Activated naive CD8-positive, alpha-beta T cell (primary cell): ENCODE measurements around the gene GAD1.

Experiments
- H3K27ac Mint-ChIP-seq: one replicate; pipeline ENCODE4 v1.8.0; 2021; ENCODE audit warnings: mixed read lengths
- H3K27me3 Mint-ChIP-seq: one replicate; pipeline ENCODE4 v1.8.0; 2021; ENCODE audit warnings: mixed read lengths
- H3K36me3 Mint-ChIP-seq: one replicate; pipeline ENCODE4 v1.8.0; 2021; ENCODE audit warnings: mixed read lengths
- H3K4me1 Mint-ChIP-seq: one replicate; pipeline ENCODE4 v1.8.0; 2021; ENCODE audit warnings: low read depth, mixed read lengths
- H3K4me3 Mint-ChIP-seq: one replicate; pipeline ENCODE4 v1.8.0; 2021; ENCODE audit warnings: mild to moderate bottlenecking, mixed read lengths
- H3K9me3 Mint-ChIP-seq: one replicate; pipeline ENCODE4 v1.8.0; 2021; ENCODE audit warnings: low read depth, mixed read lengths

GAD1 gene

GRCh38 chr2:170822290-170823087 lies 5.8 kb downstream of the GAD1 start:
- no peak overlapping the region for H3K27ac Mint-ChIP-seq
- H3K9me3 Mint-ChIP-seq: no peaks in the 10 kb centered on the region
- peaks cover 41% of the 10 kb centered on the region for H3K4me1 Mint-ChIP-seq

GRCh38 chr2:170823088-170823897 lies 6.6 kb downstream of the GAD1 start:
- H3K27ac Mint-ChIP-seq: no peak overlapping the region
- peaks cover 48% of the 10 kb centered on the region for H3K27me3 Mint-ChIP-seq
- H3K36me3 Mint-ChIP-seq: no peaks in the 10 kb centered on the region
- no peaks in the 10 kb centered on the region for H3K9me3 Mint-ChIP-seq
- peak overlapping the region; percentile 83 for H3K4me3 Mint-ChIP-seq
- H3K4me1 Mint-ChIP-seq: peaks cover 38% of the 10 kb centered on the region

More at GRCh38 chr2:170822290-170823087, 5.8 kb downstream of the GAD1 start:
- Mint-ChIP-seq H3K4me3 (peak overlapping the region; percentile 83), H3K36me3 (no peaks in the 10 kb centered on the region), H3K27me3 (peaks cover 46% of the 10 kb centered on the region)

GRCh38 chr2:170823898-170824215 lies 7.2 kb downstream of the GAD1 start:
- no peaks in the 10 kb centered on the region for H3K36me3 Mint-ChIP-seq
- peaks cover 32% of the 10 kb centered on the region for H3K4me1 Mint-ChIP-seq
- H3K27ac Mint-ChIP-seq: no peak overlapping the region
- no peaks in the 10 kb centered on the region for H3K9me3 Mint-ChIP-seq
- peak overlapping the region; percentile 20 for H3K4me3 Mint-ChIP-seq
- peaks cover 45% of the 10 kb centered on the region for H3K27me3 Mint-ChIP-seq

- H3K9me3 Mint-ChIP-seq: no peaks in the 10 kb centered on the region
- peak overlapping the region; percentile 1 for H3K4me3 Mint-ChIP-seq
- H3K4me1 Mint-ChIP-seq: peaks cover 27% of the 10 kb centered on the region
- no peak overlapping the region for H3K27ac Mint-ChIP-seq
- H3K27me3 Mint-ChIP-seq: peaks cover 44% of the 10 kb centered on the region
- no peaks in the 10 kb centered on the region for H3K36me3 Mint-ChIP-seq
These were observed 7.9 kb downstream of the GAD1 start for GRCh38 chr2:170824526-170825015.

GRCh38 chr2:170827841-170828532 lies 11.3 kb downstream of the GAD1 start:
- Mint-ChIP-seq H3K36me3 (no peaks in the 10 kb centered on the region), H3K4me3 (no peak overlapping the region), H3K9me3 (no peaks in the 10 kb centered on the region), H3K27ac (no peak overlapping the region), H3K4me1 (no peaks in the 10 kb centered on the region), H3K27me3 (peaks cover 36% of the 10 kb centered on the region)

GRCh38 chr2:170828533-170828916 lies 11.8 kb downstream of the GAD1 start:
- no peaks in the 10 kb centered on the region for H3K36me3 Mint-ChIP-seq
- H3K4me3 Mint-ChIP-seq: no peak overlapping the region
- H3K4me1 Mint-ChIP-seq: no peaks in the 10 kb centered on the region
- no peak overlapping the region for H3K27ac Mint-ChIP-seq
- peaks cover 36% of the 10 kb centered on the region for H3K27me3 Mint-ChIP-seq
- no peaks in the 10 kb centered on the region for H3K9me3 Mint-ChIP-seq

- no peaks in the 10 kb centered on the region for H3K9me3 Mint-ChIP-seq
- no peak overlapping the region for H3K4me3 Mint-ChIP-seq
- peaks cover 35% of the 10 kb centered on the region for H3K27me3 Mint-ChIP-seq
- H3K36me3 Mint-ChIP-seq: no peaks in the 10 kb centered on the region
- H3K4me1 Mint-ChIP-seq: no peaks in the 10 kb centered on the region
- no peak overlapping the region for H3K27ac Mint-ChIP-seq
These were observed 12.3 kb downstream of the GAD1 start for GRCh38 chr2:170829036-170829435.

GRCh38 chr2:170830166-170830565 lies 13.5 kb downstream of the GAD1 start:
- H3K9me3 Mint-ChIP-seq: no peaks in the 10 kb centered on the region
- no peaks in the 10 kb centered on the region for H3K36me3 Mint-ChIP-seq
- no peak overlapping the region for H3K4me3 Mint-ChIP-seq
- H3K27ac Mint-ChIP-seq: no peak overlapping the region
- peaks cover 26% of the 10 kb centered on the region for H3K27me3 Mint-ChIP-seq
- no peaks in the 10 kb centered on the region for H3K4me1 Mint-ChIP-seq

- Mint-ChIP-seq H3K27ac (no peak overlapping the region), H3K4me1 (no peaks in the 10 kb centered on the region), H3K36me3 (no peaks in the 10 kb centered on the region), H3K4me3 (no peak overlapping the region), H3K27me3 (peaks cover 23% of the 10 kb centered on the region), H3K9me3 (no peaks in the 10 kb centered on the region)
These were observed 14.4 kb downstream of the GAD1 start for GRCh38 chr2:170831115-170831514.

GRCh38 chr2:170836027-170836426 lies 19.3 kb downstream of the GAD1 start:
- Mint-ChIP-seq H3K36me3 (no peaks in the 10 kb centered on the region), H3K27ac (no peak overlapping the region), H3K4me3 (no peak overlapping the region), H3K27me3 (peaks cover 1% of the 10 kb centered on the region), H3K9me3 (no peaks in the 10 kb centered on the region), H3K4me1 (no peaks in the 10 kb centered on the region)

GRCh38 chr2:170840717-170841210 lies 24.1 kb downstream of the GAD1 start:
- H3K4me3 Mint-ChIP-seq: no peak overlapping the region
- H3K27me3 Mint-ChIP-seq: no peaks in the 10 kb centered on the region
- H3K4me1 Mint-ChIP-seq: peaks cover 22% of the 10 kb centered on the region
- H3K27ac Mint-ChIP-seq: no peak overlapping the region
- no peaks in the 10 kb centered on the region for H3K36me3 Mint-ChIP-seq
- H3K9me3 Mint-ChIP-seq: no peaks in the 10 kb centered on the region

GRCh38 chr2:170842785-170843184 lies 26.1 kb downstream of the GAD1 start:
- Mint-ChIP-seq H3K27me3 (peaks cover 5% of the 10 kb centered on the region), H3K4me3 (no peak overlapping the region), H3K9me3 (no peaks in the 10 kb centered on the region), H3K4me1 (peaks cover 22% of the 10 kb centered on the region), H3K36me3 (no peaks in the 10 kb centered on the region), H3K27ac (no peak overlapping the region)

- Mint-ChIP-seq H3K36me3 (peaks cover 2% of the 10 kb centered on the region), H3K4me1 (peaks cover 22% of the 10 kb centered on the region), H3K4me3 (peak overlapping the region; percentile 61), H3K27ac (no peak overlapping the region), H3K9me3 (no peaks in the 10 kb centered on the region), H3K27me3 (peaks cover 5% of the 10 kb centered on the region)
These were observed 27.0 kb downstream of the GAD1 start for GRCh38 chr2:170843656-170844055.

- Mint-ChIP-seq H3K9me3 (peaks cover 3% of the 10 kb centered on the region), H3K36me3 (peaks cover 5% of the 10 kb centered on the region), H3K27me3 (peaks cover 5% of the 10 kb centered on the region), H3K4me3 (no peak overlapping the region), H3K27ac (no peak overlapping the region), H3K4me1 (peaks cover 22% of the 10 kb centered on the region)
These were observed 28.7 kb downstream of the GAD1 start for GRCh38 chr2:170845343-170845742.

GRCh38 chr2:170846314-170846713 lies 29.6 kb downstream of the GAD1 start:
- H3K4me3 Mint-ChIP-seq: no peak overlapping the region
- peaks cover 5% of the 10 kb centered on the region for H3K36me3 Mint-ChIP-seq
- no peak overlapping the region for H3K27ac Mint-ChIP-seq
- H3K4me1 Mint-ChIP-seq: peaks cover 22% of the 10 kb centered on the region
- H3K9me3 Mint-ChIP-seq: peaks cover 3% of the 10 kb centered on the region
- H3K27me3 Mint-ChIP-seq: peaks cover 5% of the 10 kb centered on the region
